Thyroid gland (tissue), 4 donors: Measurements from ENCODE around the gene WDR74. TPM values are rescaled to one million over a fixed set of nuclear protein-coding genes. Genes with fewer than 3 reads are reported as not detected.
A peak's percentile ranks its signal among the peaks of the same experiment; 100 is the strongest.
"Not testable (repeated sequence)": the region's sequence is repeated elsewhere in the genome, so short reads cannot be mapped to it uniquely, and the experiment has no call there.

Source experiments
- DNase-seq, 2 donors: peaks; one replicate each; pipeline ENCODE4 v3.0.0-alpha.2; 2019
- H3K27ac ChIP-seq, 3 donors: fragments of 200-600 bp; sonication (generic); 1 replicate in 2 of 3; 2 replicates in 1 of 3; pipeline ENCODE4 v1.5.1; 2016 to 2019; ENCODE audit warnings: mild to moderate bottlenecking in 1 of 3, moderate library complexity in 1 of 3
- H3K27me3 ChIP-seq: fragments of 200-600 bp; sonication (generic); one replicate; pipeline ENCODE4 v1.5.1; 2019
- H3K36me3 ChIP-seq, 2 donors: fragments of 200-600 bp; sonication (generic); one replicate each; pipeline ENCODE4 v1.5.1; 2016 to 2019
- H3K4me1 ChIP-seq, 2 donors: fragments of 200-600 bp; sonication (generic); one replicate each; pipeline ENCODE4 v1.5.1; 2017 to 2019
- H3K4me3 ChIP-seq, 3 donors: fragments of 200-600 bp; sonication (generic); replicated peaks in 1 of 3; 1 replicate in 2 of 3; 2 replicates in 1 of 3; pipeline ENCODE4 v1.5.1; 2016; ENCODE audit warnings: mild to moderate bottlenecking in 1 of 3
- H3K9me3 ChIP-seq: fragments of 200-600 bp; sonication (generic); one replicate; pipeline ENCODE4 v1.5.1; 2017
- POLR2A ChIP-seq, 2 donors: fragments of 450-650 bp; IDR thresholded peaks; one replicate each; pipeline ENCODE4 v1.6.1; 2017; ENCODE audit warnings: antibody characterized with exemption in 2 of 2, mild to moderate bottlenecking in 2 of 2, moderate library complexity in 1 of 2
- WGBS, 2 donors: methylation state at CpG; one replicate each; pipeline ENCODE4 v1.1.5; 2017; 5-methylcytosine and 5-hydroxymethylcytosine counted together
- intact Hi-C: fragments of 100-400 bp; cut with DNase I; formaldehyde crosslinking; loops from one replicate; pipeline ENCODE4 v1.15.1; 2023
- total RNA-seq, 4 donors: library from RNA; depleted of rRNA; stranded (reverse); fragments of >200 nt; gene quantifications; one replicate each; pipeline ENCODE4 v1.2.3, GENCODE V29; 2016
- TF ChIP-seq, protein P1 (sequence below), 6 experiments: fragments of 200-600 bp in 3 of 6; fragments of 450-650 bp in 3 of 6; sonication (generic) in 3 of 6; IDR thresholded peaks; one replicate each; pipeline ENCODE4 v1.5.1; 2016 to 2019; ENCODE audit warnings: antibody characterized with exemption in 6 of 6, mild to moderate bottlenecking in 2 of 6, inconsistent platforms in 1 of 6, moderate library complexity in 1 of 6

Gene WDR74
- total RNA-seq, 4 donors from 2014 or later, result 25.2 to 76.1 (median 33.6) TPM

DNA sequence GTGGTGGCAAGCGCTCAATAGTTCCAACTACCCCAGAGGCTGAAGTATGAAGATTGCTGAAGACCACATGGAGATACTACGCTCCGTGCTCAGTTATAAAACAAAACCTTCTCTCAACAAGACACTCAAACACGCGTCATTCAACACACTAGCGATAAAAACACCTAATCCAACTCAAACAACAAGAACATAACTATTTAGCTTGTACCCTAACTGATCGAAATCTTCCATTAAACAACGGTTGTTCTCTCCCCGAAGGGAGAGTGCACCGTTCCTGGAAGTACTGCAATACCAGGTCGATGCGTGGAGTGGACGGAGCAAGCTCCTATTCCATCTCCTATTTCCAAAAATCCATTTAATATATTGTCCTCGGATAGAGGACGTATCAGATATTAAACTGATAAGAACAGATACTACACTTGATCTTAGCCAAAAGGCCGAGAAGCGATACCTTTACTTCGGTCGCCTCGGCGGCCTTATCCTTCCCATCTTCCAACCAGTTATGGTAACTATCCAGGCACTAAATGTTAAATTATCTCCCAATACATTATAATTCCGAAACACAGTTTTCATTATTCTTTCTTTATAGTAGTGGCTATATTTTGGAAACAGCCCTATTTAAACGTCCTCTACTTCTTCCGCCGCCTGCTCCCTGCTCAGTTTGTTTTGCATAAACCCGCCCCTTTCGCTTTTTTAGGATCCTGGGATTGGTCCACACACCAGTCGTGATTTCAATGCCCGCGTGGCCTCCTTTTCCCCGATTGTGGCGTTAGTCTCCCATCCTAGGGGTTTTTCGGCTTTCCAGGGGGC is 2.2 kb upstream of the WDR74 start:
- DNase-seq, result peak; percentile 80 to 81
- Histone ChIP-seq H3K27me3 (no peaks in the 10 kb centered on the region), H3K4me3 (peak overlapping the region in 2 of 3 donors; percentile 26 to 63), H3K36me3 (no peaks in the 10 kb centered on the region), H3K27ac (peak overlapping the region; percentile 99 to 100 (median 100)), H3K4me1 (peaks cover 6 to 12% of the 10 kb centered on the region in 2 donors), H3K9me3 (no peaks in the 10 kb centered on the region)
- 0% methylated on average over 33 of the region's 33 CpGs for WGBS, 2 donors
- intact Hi-C loops, result no loop called here
- TF ChIP-seq POLR2A (IDR thresholded peaks at IDR 0.05), result peak; percentile 97 to 100
- TF ChIP-seq, protein P1, sequence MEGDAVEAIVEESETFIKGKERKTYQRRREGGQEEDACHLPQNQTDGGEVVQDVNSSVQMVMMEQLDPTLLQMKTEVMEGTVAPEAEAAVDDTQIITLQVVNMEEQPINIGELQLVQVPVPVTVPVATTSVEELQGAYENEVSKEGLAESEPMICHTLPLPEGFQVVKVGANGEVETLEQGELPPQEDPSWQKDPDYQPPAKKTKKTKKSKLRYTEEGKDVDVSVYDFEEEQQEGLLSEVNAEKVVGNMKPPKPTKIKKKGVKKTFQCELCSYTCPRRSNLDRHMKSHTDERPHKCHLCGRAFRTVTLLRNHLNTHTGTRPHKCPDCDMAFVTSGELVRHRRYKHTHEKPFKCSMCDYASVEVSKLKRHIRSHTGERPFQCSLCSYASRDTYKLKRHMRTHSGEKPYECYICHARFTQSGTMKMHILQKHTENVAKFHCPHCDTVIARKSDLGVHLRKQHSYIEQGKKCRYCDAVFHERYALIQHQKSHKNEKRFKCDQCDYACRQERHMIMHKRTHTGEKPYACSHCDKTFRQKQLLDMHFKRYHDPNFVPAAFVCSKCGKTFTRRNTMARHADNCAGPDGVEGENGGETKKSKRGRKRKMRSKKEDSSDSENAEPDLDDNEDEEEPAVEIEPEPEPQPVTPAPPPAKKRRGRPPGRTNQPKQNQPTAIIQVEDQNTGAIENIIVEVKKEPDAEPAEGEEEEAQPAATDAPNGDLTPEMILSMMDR (IDR thresholded peaks at IDR 0.05), result peak in 1 of 6 experiments; percentile 15

DNA sequence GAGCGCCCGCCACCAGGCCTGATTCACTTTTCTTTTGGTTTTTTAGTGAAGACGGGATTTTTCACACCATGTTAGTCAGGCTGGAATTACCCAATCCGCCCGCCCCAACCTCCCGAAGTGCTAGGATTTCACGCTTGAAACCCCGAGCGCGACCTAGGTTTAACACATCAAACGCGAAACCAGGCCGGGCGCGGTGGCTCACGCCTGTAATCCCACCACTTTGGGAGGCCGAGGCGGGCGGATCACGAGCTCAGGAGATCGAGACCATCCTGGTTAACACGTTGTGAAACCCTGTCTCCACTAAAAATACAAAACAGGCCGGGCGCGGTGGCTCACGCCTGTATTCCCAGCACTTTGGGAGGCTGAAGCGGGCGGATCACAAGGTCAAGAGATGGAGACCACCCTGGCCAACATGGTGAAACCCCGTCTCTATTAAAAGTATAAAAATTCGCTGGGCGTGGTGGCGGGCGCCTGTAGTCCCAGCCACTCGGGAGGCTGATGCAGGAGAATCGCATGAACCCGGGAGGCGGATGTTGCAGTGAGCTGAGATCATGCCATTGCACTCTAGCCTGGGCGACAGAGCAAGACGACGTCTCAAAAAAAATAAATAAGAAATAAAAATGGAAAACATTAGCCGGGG is 1.5 kb upstream of the WDR74 start:
- peak; percentile 70 to 75 for DNase-seq
- peak overlapping the region in 2 of 3 donors; percentile 63 to 88 for H3K4me3 ChIP-seq
- H3K4me1 ChIP-seq, result peaks cover 6 to 12% of the 10 kb centered on the region in 2 donors
- H3K9me3 ChIP-seq, intact Hi-C loops, H3K27me3 ChIP-seq, H3K36me3 ChIP-seq: not testable (repeated sequence)
- 2 to 3% methylated on average over 40 to 41 of the region's 41 CpGs for WGBS, 2 donors
- H3K27ac ChIP-seq, result peak overlapping the region; percentile 99 to 100 (median 100)

DNA sequence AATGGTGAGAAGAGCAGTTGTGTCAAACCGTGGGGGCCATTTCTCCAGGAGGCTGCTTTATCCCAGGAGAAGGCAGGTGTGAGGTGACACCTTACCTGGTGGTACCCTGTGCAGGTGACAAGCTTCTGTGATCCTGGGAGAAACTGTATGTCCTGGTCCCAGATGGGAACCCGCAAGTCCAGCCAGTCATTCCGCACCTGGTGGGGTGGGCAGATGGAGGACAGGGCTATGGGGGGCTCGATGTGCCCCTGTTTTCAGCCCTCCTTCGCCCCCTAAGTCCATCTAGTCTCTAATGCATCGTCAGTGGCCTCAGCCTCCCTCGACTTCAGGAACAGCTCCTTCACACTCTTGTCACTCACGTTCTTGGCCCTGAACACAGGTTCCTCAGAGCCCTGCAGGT is 4.1 kb downstream of the WDR74 start:
- Histone ChIP-seq H3K27me3 (no peaks in the 10 kb centered on the region), H3K4me3 (no peak overlapping the region), H3K9me3 (no peaks in the 10 kb centered on the region), H3K27ac (no peak overlapping the region), H3K36me3 (peaks cover 0 to 4% of the 10 kb centered on the region in 2 donors), H3K4me1 (peaks cover 15 to 19% of the 10 kb centered on the region in 2 donors)
- intact Hi-C loops, result loop anchor here (10.0 kb wide), 1 partner anchor 51 kb away; the partner anchor contains the start of gene TMEM179B
- no peak for DNase-seq
- TF ChIP-seq, protein P1 (IDR thresholded peaks at IDR 0.05), result no peak
- no peak for TF ChIP-seq POLR2A (IDR thresholded peaks at IDR 0.05)
- WGBS, 2 donors, result 88 to 93% methylated on average over 8 of the region's 8 CpGs

DNA sequence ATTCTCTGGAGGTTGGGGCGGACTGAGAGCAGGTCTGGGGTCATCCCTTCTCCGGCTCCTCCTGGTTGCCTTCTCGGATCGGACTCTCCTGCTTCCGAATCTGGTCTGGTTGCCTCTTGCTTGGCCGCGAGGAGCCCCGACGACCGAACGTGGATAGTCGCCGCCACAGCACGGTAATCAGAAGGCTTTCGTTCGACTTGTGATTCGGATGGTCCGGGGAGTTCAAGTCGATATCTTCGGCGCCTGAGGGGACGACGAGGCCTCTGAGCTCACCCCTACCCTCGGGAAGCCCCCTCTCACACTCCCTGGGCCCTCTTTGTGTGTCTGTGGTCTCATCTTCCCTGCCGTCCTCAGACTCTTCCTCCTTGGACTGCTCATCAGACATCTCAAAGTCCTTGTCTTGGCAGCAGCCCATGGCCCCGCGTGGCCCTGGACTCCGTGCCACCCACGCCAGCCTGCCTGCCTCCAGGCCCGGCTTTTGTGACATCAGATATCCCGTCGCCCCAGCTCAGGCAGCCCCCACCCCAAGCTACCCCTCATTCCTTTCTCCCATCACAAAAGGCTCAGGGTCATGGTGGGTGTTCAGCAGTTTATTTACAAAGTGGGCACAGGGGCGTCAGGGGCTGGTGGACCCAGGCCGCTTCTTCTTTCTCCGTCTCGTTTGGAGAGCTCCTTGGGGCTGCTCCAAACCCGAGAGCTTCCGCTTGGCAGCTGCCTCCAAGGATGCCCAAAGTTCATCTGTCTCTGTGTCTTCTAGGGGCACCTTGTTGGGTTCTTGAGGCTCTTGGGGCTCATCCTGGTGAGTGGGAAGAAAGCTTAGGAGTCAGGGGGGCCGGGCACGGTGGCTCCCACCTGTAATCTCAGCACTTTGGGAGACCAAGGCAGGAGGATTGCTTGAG is 6.8 kb downstream of the WDR74 start, which contains the start of gene TEX54:
Gene TEX54, minus strand, starts transcription at position 506 of the 899 bp plus-strand sequence.
- intact Hi-C loops, result loop anchor here (10.0 kb wide), 1 partner anchor 48 kb away; the partner anchor contains the start of gene TMEM179B
- WGBS, 2 donors, result 14 to 32% methylated on average over 12 to 40 of the region's 40 CpGs
- TF ChIP-seq, protein P1 (IDR thresholded peaks at IDR 0.05), result no peak
- no peak for TF ChIP-seq POLR2A (IDR thresholded peaks at IDR 0.05)
- Histone ChIP-seq H3K9me3 (no peaks in the 10 kb centered on the region), H3K4me3 (peak within 1 kb of the TSS; percentile 62 to 96 (median 65)), H3K4me1 (peaks cover 17 to 19% of the 10 kb centered on the region in 2 donors), H3K27me3 (no peaks in the 10 kb centered on the region), H3K36me3 (peaks cover 4 to 12% of the 10 kb centered on the region in 2 donors), H3K27ac (peak within 1 kb of the TSS; percentile 87 to 94 (median 90))
- DNase-seq, result peak; percentile 34 to 51
